Gastrocnemius medialis (tissue), 4 donors: ENCODE data around the gene HYAL4.

Experiments used
- POLR2A ChIP-seq, 2 donors: fragments of 450-650 bp; IDR thresholded peaks; one replicate each; pipeline ENCODE4 v1.6.1; 2017; ENCODE audit warnings: antibody characterized with exemption in 2 of 2, mild to moderate bottlenecking in 2 of 2, moderate library complexity in 2 of 2
- TF ChIP-seq, protein P1 (sequence below), 5 experiments: fragments of 450-650 bp in 3 of 5; fragments of 200-600 bp in 2 of 5; sonication (generic) in 2 of 5; IDR thresholded peaks in 4 of 5; conservative IDR thresholded peaks in 1 of 5; 1 replicate in 4 of 5; 2 replicates in 1 of 5; pipeline ENCODE4 v1.5.1; 2016 to 2019; ENCODE audit warnings: antibody characterized with exemption in 5 of 5, mild to moderate bottlenecking in 3 of 5, moderate library complexity in 3 of 5

DNA sequence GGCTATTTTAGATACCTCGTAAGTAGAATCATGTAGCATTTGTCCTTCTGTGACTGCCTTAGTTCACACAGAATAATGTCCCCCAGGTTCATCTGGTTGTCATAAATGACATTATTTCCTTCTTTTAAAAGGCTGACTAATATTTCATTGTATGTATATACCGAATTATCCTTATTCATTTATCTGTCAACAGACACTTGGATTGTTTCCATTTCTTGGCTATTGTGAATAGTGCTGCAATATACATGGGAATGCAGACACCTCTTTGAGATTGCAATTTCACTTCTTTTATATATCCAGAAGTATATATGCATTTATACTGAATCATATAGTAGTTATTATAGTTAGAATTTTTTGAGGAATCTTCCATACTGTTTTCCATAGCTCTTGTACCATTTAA, 24.1 kb upstream of the HYAL4 start:
- TF ChIP-seq, protein P1, sequence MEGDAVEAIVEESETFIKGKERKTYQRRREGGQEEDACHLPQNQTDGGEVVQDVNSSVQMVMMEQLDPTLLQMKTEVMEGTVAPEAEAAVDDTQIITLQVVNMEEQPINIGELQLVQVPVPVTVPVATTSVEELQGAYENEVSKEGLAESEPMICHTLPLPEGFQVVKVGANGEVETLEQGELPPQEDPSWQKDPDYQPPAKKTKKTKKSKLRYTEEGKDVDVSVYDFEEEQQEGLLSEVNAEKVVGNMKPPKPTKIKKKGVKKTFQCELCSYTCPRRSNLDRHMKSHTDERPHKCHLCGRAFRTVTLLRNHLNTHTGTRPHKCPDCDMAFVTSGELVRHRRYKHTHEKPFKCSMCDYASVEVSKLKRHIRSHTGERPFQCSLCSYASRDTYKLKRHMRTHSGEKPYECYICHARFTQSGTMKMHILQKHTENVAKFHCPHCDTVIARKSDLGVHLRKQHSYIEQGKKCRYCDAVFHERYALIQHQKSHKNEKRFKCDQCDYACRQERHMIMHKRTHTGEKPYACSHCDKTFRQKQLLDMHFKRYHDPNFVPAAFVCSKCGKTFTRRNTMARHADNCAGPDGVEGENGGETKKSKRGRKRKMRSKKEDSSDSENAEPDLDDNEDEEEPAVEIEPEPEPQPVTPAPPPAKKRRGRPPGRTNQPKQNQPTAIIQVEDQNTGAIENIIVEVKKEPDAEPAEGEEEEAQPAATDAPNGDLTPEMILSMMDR (IDR thresholded peaks at IDR 0.05 in 4 of 5, conservative IDR thresholded peaks at IDR 0.05 in 1 of 5) = no peak
- TF ChIP-seq POLR2A (IDR thresholded peaks at IDR 0.05) = no peak
